Mesenchymal stem cell (in vitro differentiated cells and primary cell): ENCODE data around the gene LTBP2.
A peak's percentile ranks its signal among the peaks of the same experiment; 100 is the strongest.

Source experiments
- DNase-seq: peaks from one replicate; pipeline ENCODE4 v3.0.0-alpha.2; 2013
- H2AFZ ChIP-seq: one replicate; pipeline ENCODE4 v1.6.1; 2013; ENCODE audit warnings: low read depth, mild to moderate bottlenecking, control low read depth, inconsistent platforms, low read length, moderate library complexity
- H2AK5ac ChIP-seq: 2 replicates; pipeline ENCODE4 v1.6.1; 2013; ENCODE audit warnings: low read length, moderate library complexity, mild to moderate bottlenecking, inconsistent platforms; ENCODE audit not compliant: severe bottlenecking
- H2BK120ac ChIP-seq: one replicate; pipeline ENCODE4 v1.6.1; 2013; ENCODE audit warnings: low read depth, mild to moderate bottlenecking, inconsistent platforms, low read length, moderate library complexity
- H2BK12ac ChIP-seq, 2 experiments: one replicate each; pipeline ENCODE4 v1.6.1; 2013; ENCODE audit warnings: inconsistent platforms in 2 of 2, low read length in 2 of 2, mild to moderate bottlenecking in 2 of 2, moderate library complexity in 2 of 2, control low read depth in 1 of 2
- H2BK15ac ChIP-seq: one replicate; pipeline ENCODE4 v1.6.1; 2013; ENCODE audit warnings: mild to moderate bottlenecking, low read depth, inconsistent platforms; ENCODE audit not compliant: poor library complexity, severe bottlenecking
- H2BK5ac ChIP-seq: 2 replicates; pipeline ENCODE4 v1.6.1; 2013; ENCODE audit warnings: low read depth, mild to moderate bottlenecking, low read length, control low read depth, inconsistent platforms; ENCODE audit not compliant: poor library complexity, severe bottlenecking
- H3K14ac ChIP-seq, 2 experiments: one replicate each; pipeline ENCODE4 v1.6.1; 2013; ENCODE audit warnings: inconsistent platforms in 2 of 2, low read length in 2 of 2, control low read depth in 1 of 2, mild to moderate bottlenecking in 1 of 2, moderate library complexity in 1 of 2
- H3K18ac ChIP-seq, 2 experiments: one replicate each; pipeline ENCODE4 v1.6.1; 2013; ENCODE audit warnings: inconsistent platforms in 2 of 2, low read length in 2 of 2, control low read depth in 1 of 2, low read depth in 1 of 2, mild to moderate bottlenecking in 1 of 2
- H3K23ac ChIP-seq, 2 experiments: one replicate each; pipeline ENCODE4 v1.6.1; 2013; ENCODE audit warnings: inconsistent platforms in 2 of 2, low read length in 2 of 2, mild to moderate bottlenecking in 2 of 2, moderate library complexity in 2 of 2, control low read depth in 1 of 2
- H3K27ac ChIP-seq: 2 replicates; pipeline ENCODE4 v1.5.1; 2013; ENCODE audit warnings: mild to moderate bottlenecking, moderate library complexity, low read length, control low read depth, inconsistent platforms; ENCODE audit not compliant: poor library complexity, severe bottlenecking
- H3K27me3 ChIP-seq, 2 experiments: 2 replicates each; pipeline versions ENCODE4 v1.6.1 to v1.7.0; 2013; ENCODE audit warnings: low read length in 2 of 2, mild to moderate bottlenecking in 2 of 2, moderate library complexity in 2 of 2, control low read depth in 1 of 2, inconsistent platforms in 1 of 2; ENCODE audit not compliant: control insufficient read depth in 1 of 2, insufficient read depth in 1 of 2
- H3K36me3 ChIP-seq, 2 experiments: 2 replicates each; pipeline versions ENCODE4 v1.6.1 to v1.7.0; 2013; ENCODE audit warnings: low read length in 2 of 2, control low read depth in 1 of 2, inconsistent platforms in 1 of 2, low read depth in 1 of 2, mild to moderate bottlenecking in 1 of 2; ENCODE audit not compliant: insufficient read depth in 2 of 2, control insufficient read depth in 1 of 2
- H3K4ac ChIP-seq, 2 experiments: one replicate each; pipeline ENCODE4 v1.6.1; 2013; ENCODE audit warnings: inconsistent platforms in 2 of 2, low read length in 2 of 2, mild to moderate bottlenecking in 2 of 2, moderate library complexity in 2 of 2, control low read depth in 1 of 2, low read depth in 1 of 2
- H3K4me1 ChIP-seq: 2 replicates; pipeline ENCODE4 v1.6.1; 2013; ENCODE audit warnings: low read depth, low read length, control low read depth; ENCODE audit not compliant: control insufficient read depth, insufficient read depth
- H3K4me2 ChIP-seq: 2 replicates; pipeline ENCODE4 v1.6.1; 2013; ENCODE audit warnings: low read length, mild to moderate bottlenecking, inconsistent platforms; ENCODE audit not compliant: poor library complexity, severe bottlenecking
- H3K4me3 ChIP-seq, 2 experiments: 2 replicates each; pipeline versions ENCODE4 v1.5.1 to v1.7.0; 2013; ENCODE audit warnings: low read length in 2 of 2, mild to moderate bottlenecking in 2 of 2, control low read depth in 1 of 2, low read depth in 1 of 2; ENCODE audit not compliant: insufficient read depth in 1 of 2
- H3K79me1 ChIP-seq: replicated peaks from 2 replicates; pipeline ENCODE4 v1.6.1; 2013; ENCODE audit warnings: mild to moderate bottlenecking, control low read depth, low read length, inconsistent platforms; ENCODE audit not compliant: poor library complexity, severe bottlenecking
- H3K9ac ChIP-seq: 2 replicates; pipeline ENCODE4 v1.7.0; 2013; ENCODE audit warnings: mild to moderate bottlenecking, low read length, moderate library complexity
- H3K9me3 ChIP-seq: 2 replicates; pipeline ENCODE4 v1.7.0; 2013; ENCODE audit warnings: mild to moderate bottlenecking, low read length; ENCODE audit not compliant: control insufficient read depth
- H4K8ac ChIP-seq: one replicate; pipeline ENCODE4 v1.6.1; 2013; ENCODE audit warnings: inconsistent platforms, mild to moderate bottlenecking, low read length, moderate library complexity
- H4K91ac ChIP-seq: one replicate; pipeline ENCODE4 v1.6.1; 2013; ENCODE audit warnings: mild to moderate bottlenecking, low read length, inconsistent platforms
- WGBS: methylation state at CpG from one replicate; pipeline ENCODE4 v1.1.7; 2013; ENCODE audit warnings: mixed read lengths; 5-methylcytosine and 5-hydroxymethylcytosine counted together

Gene LTBP2

DNA sequence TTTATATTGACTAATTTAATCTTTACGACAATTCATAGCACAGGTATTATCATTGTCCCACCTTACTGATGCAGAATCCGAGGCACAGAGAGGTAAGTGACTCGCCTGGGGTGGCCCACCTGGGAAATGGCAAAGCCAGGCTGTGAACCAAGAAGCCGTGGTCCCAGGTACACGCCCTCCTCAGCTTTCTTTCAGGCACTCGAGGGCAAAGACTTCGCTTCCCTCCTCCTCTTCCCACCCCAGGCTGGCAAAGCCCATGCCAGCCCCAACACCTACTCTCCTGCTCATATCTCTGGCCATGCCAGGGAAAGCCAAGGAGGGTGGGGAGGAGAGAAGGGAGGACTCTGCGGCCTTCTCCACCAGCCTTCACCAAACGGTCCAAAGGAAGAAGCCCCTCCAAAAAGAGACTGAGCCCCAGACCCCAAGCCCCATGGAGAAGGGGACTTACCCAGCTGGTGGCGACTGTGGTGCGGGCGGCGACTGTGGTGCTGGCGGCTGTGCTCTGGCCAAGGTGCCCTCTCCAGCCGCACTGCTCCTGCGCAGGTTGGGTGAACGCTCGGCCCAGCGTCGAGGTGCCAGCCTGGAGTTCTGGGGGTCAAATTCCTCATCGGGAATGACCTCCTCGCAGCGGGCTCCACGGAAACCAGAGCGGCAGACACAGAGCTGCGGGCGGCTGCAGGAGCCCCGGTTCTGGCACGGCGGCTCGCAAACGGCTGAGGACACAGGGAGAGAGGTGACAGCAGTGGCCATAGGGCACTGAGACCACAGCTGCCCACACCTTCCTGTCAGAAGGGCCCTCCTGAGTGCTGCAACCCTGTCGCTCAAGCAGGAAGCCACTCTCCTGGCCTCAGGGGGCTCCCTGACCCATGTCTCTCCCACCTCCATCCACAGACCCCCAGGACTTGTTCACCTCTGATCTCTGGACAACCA, 26.4 kb downstream of the LTBP2 start:
- no peak overlapping the region for H4K91ac ChIP-seq
- no peaks in the 10 kb centered on the region for H3K9me3 ChIP-seq
- peak overlapping the region; percentile 63 for H2AK5ac ChIP-seq
- H3K23ac ChIP-seq: no peak overlapping the region
- H3K4me2 ChIP-seq: no peak overlapping the region
- H2BK15ac ChIP-seq: no peak overlapping the region
- peaks cover 5% of the 10 kb centered on the region for H3K79me1 ChIP-seq
- peak overlapping the region in 1 of 2 experiments; percentile 8 for H3K18ac ChIP-seq
- H2BK12ac ChIP-seq: no peak overlapping the region
- no peak overlapping the region for H3K4ac ChIP-seq
- no peak overlapping the region for H3K4me3 ChIP-seq
- no peak overlapping the region for H2BK120ac ChIP-seq
- H3K27ac ChIP-seq: no peak overlapping the region
- H2BK5ac ChIP-seq: no peak overlapping the region
- H2AFZ ChIP-seq: no peak overlapping the region
- WGBS: 95% methylated on average over 31 of the region's 33 CpGs
- H3K4me1 ChIP-seq: peaks cover 45% of the 10 kb centered on the region
- no peak for DNase-seq
- H3K27me3 ChIP-seq: no peaks in the 10 kb centered on the region
- H3K36me3 ChIP-seq: peaks cover 47 to 64% of the 10 kb centered on the region in 2 experiments
- H4K8ac ChIP-seq: no peak overlapping the region
- peak overlapping the region; percentile 56 for H3K9ac ChIP-seq
- no peak overlapping the region for H3K14ac ChIP-seq

DNA sequence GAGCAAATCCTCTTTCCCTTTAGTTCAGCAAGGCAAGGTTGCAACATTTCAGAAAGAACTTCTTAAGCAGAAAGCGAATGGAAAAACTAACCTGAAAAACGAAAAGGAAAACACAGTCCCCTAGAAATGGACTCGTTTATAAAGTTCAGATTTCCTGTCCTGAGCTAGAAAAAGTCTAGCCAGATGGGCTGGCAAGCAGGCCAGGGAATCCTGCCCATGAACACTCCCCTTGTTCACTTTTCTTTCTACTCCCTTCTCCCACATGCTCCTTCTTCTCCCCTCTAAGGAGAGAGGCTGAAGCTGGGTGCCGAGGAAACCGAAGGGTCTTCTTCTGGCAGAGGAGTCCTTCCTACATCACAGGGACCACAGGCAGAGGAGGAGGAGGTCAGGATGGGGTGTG, 27.1 kb downstream of the LTBP2 start:
- Histone ChIP-seq H4K91ac (no peak overlapping the region), H3K4ac (no peak overlapping the region), H3K14ac (no peak overlapping the region), H2BK12ac (no peak overlapping the region), H3K4me3 (no peak overlapping the region), H3K27me3 (no peaks in the 10 kb centered on the region), H3K4me2 (no peak overlapping the region), H2AFZ (no peak overlapping the region), H3K79me1 (peaks cover 5% of the 10 kb centered on the region), H2BK120ac (no peak overlapping the region), H2BK15ac (no peak overlapping the region), H3K36me3 (peaks cover 52 to 64% of the 10 kb centered on the region in 2 experiments), H2BK5ac (no peak overlapping the region), H2AK5ac (no peak overlapping the region), H4K8ac (no peak overlapping the region), H3K18ac (no peak overlapping the region), H3K23ac (no peak overlapping the region), H3K9ac (peak overlapping the region; percentile 56), H3K9me3 (no peaks in the 10 kb centered on the region), H3K27ac (no peak overlapping the region), H3K4me1 (peaks cover 49% of the 10 kb centered on the region)
- no peak for DNase-seq
- 90% methylated on average over 3 of the region's 5 CpGs for WGBS

DNA sequence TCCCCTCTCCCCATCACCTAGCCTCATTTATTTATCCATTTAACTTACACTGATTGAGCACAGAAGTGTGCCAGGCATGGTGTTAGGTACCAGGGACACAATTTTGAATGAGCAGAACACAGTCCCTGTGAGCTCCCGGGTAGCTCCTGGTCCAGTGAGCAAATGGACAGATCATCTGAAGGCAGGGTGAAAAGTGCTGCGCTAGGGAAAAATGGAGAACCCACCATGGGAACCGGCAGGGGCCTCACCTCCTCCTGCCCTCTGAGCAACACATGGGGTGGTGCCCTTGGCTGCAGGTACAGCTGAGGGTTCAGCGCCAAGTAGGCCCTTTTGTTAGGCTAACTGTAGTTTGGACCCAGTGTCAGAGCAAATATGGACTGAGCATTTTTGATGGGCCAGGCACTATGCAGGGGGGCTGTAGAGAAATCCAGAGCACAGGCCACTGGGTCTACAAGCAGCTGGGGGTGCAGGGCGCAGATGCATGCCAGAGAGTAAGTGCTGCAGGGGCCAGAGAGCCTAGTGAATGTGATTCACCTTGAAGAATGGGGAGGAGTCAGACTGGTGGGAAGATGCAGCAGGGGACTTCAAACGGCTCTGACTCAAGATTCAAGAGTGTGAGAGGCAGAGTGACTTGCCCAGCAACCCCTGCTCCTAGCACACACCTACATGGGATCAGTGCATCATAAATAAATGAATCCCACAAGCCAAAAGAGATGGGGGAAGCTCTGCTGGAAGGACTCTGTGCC, 28.2 kb downstream of the LTBP2 start:
- no peak overlapping the region for H2AFZ ChIP-seq
- H2BK12ac ChIP-seq: no peak overlapping the region
- H2BK5ac ChIP-seq: no peak overlapping the region
- H3K4me3 ChIP-seq: no peak overlapping the region
- H3K36me3 ChIP-seq: peaks cover 56 to 69% of the 10 kb centered on the region in 2 experiments
- no peaks in the 10 kb centered on the region for H3K27me3 ChIP-seq
- peak overlapping the region; percentile 15 for H2AK5ac ChIP-seq
- peak overlapping the region; percentile 19 for H4K8ac ChIP-seq
- H3K9me3 ChIP-seq: no peaks in the 10 kb centered on the region
- peak overlapping the region; percentile 57 for H4K91ac ChIP-seq
- H3K9ac ChIP-seq: peak overlapping the region; percentile 30
- no peak overlapping the region for H3K4me2 ChIP-seq
- WGBS: 75% methylated on average over 6 of the region's 6 CpGs
- peak overlapping the region; percentile 19 for H2BK120ac ChIP-seq
- peak overlapping the region; percentile 16 to 78 for H3K18ac ChIP-seq
- H2BK15ac ChIP-seq: no peak overlapping the region
- H3K4ac ChIP-seq: no peak overlapping the region
- peak; percentile 73 for DNase-seq
- no peak overlapping the region for H3K23ac ChIP-seq
- H3K14ac ChIP-seq: no peak overlapping the region
- H3K4me1 ChIP-seq: peaks cover 51% of the 10 kb centered on the region
- H3K79me1 ChIP-seq: peaks cover 5% of the 10 kb centered on the region
- H3K27ac ChIP-seq: peak overlapping the region; percentile 67
